Aorta (tissue), 5 donors: ENCODE data around the gene CACNA1B. TPM values are rescaled to one million over a fixed set of nuclear protein-coding genes. Genes with fewer than 3 reads are reported as not detected.

Source experiments
- ATAC-seq: fragments of 200-7000 bp; cut with Tn5 transposase; one replicate; pipeline ENCODE4 v1.9.1; 2022; ENCODE audit warnings: moderate library complexity; ENCODE audit not compliant: low FRiP score
- DNase-seq, 2 donors: peaks; one replicate each; pipeline ENCODE4 v3.0.0-alpha.2; 2020
- H3K27ac ChIP-seq, 2 donors: one replicate each; pipeline ENCODE4 v1.5.1; 2013; ENCODE audit warnings: low read length in 2 of 2, mild to moderate bottlenecking in 2 of 2, moderate library complexity in 2 of 2, control low read depth in 1 of 2, inconsistent platforms in 1 of 2, low read depth in 1 of 2
- H3K27me3 ChIP-seq, 2 donors: one replicate each; pipeline ENCODE4 v1.6.1; 2013; ENCODE audit warnings: control low read depth in 1 of 2, low read length in 1 of 2, mild to moderate bottlenecking in 1 of 2, moderate library complexity in 1 of 2; ENCODE audit not compliant: insufficient read depth in 2 of 2, control insufficient read depth in 1 of 2
- H3K36me3 ChIP-seq, 2 donors: one replicate each; pipeline ENCODE4 v1.6.1; 2013; ENCODE audit warnings: control low read depth in 1 of 2, low read length in 1 of 2, mild to moderate bottlenecking in 1 of 2; ENCODE audit not compliant: insufficient read depth in 2 of 2, control insufficient read depth in 1 of 2
- H3K4me1 ChIP-seq, 2 donors: one replicate each; pipeline ENCODE4 v1.6.1; 2013; ENCODE audit warnings: low read length in 2 of 2, control low read depth in 1 of 2, mild to moderate bottlenecking in 1 of 2, moderate library complexity in 1 of 2; ENCODE audit not compliant: insufficient read depth in 2 of 2, control insufficient read depth in 1 of 2
- H3K4me3 ChIP-seq, 2 donors: one replicate each; pipeline ENCODE4 v1.5.1; 2013; ENCODE audit warnings: low read length in 2 of 2, control low read depth in 1 of 2, mild to moderate bottlenecking in 1 of 2
- H3K9me3 ChIP-seq: one replicate; pipeline ENCODE4 v1.6.1; 2013; ENCODE audit warnings: mild to moderate bottlenecking, low read length; ENCODE audit not compliant: control insufficient read depth
- WGBS, 2 donors: extraction: QIAGEN DNeasy Blood & Tissue Kit; methylation state at CpG; one replicate each; pipeline ENCODE4 v1.1.7; 2013; 5-methylcytosine and 5-hydroxymethylcytosine counted together
- intact Hi-C, 2 donors: fragments of 100-400 bp; cut with DNase I; formaldehyde crosslinking; loops; one replicate each; pipeline versions ENCODE4 v1.14.2 to v1.15.0; 2022
- polyA plus RNA-seq, 2 donors: library from polyadenylated mRNA; stranded (reverse); fragments of 200-250 nt; gene quantifications; one replicate each; pipeline ENCODE4 v1.2.3, GENCODE V29; 2013
- total RNA-seq, 2 donors: library from RNA; stranded (reverse); fragmentation: NEBNext Ultra II Directional; extraction: Animal tissue kit (Norgen Biotek cat#: 25700); gene quantifications; one replicate each; pipeline ENCODE4 v1.2.1, GENCODE V29; 2021
- donor health status: healthy with polysubstance abuse.
- donor health status: Bipolar disorder and iron deficiency.
- donor health status: DM: no; HTN: no; CAD: no.
- donor health status: DM: no; HTN: no; CAD: no.
- donor health status: DM: yes; HTN: yes; CAD: no.

The CACNA1B gene
- total and polyA plus RNA-seq, 4 donors = under 0.01 to 0.05 (median 0.03) TPM; not detected in 1

- intact Hi-C loops = no loop called here
- 42 to 50% methylated on average over 3 of the region's 3 CpGs for WGBS, 2 donors
- no peak overlapping the region for H3K27ac ChIP-seq
- ATAC-seq (no peak), DNase-seq (no peak)
- H3K9me3 ChIP-seq = no peaks in the 10 kb centered on the region
- H3K36me3 ChIP-seq = no peaks in the 10 kb centered on the region
- no peak overlapping the region for H3K4me3 ChIP-seq
- H3K27me3 ChIP-seq = no peaks in the 10 kb centered on the region
- no peaks in the 10 kb centered on the region for H3K4me1 ChIP-seq
Measured at GRCh38 chr9:138031186-138031585, 153.6 kb downstream of the CACNA1B start.

GRCh38 chr9:138033950-138034349, 156.4 kb downstream of the CACNA1B start:
- no peak for ATAC-seq
- intact Hi-C loops = no loop called here

GRCh38 chr9:138037140-138037539, 159.6 kb downstream of the CACNA1B start:
- DNase-seq (no peak), ATAC-seq (no peak)
- no peaks in the 10 kb centered on the region for H3K27me3 ChIP-seq
- H3K4me1 ChIP-seq = no peaks in the 10 kb centered on the region
- H3K27ac ChIP-seq = no peak overlapping the region
- no peaks in the 10 kb centered on the region for H3K36me3 ChIP-seq
- no peaks in the 10 kb centered on the region for H3K9me3 ChIP-seq
- intact Hi-C loops = no loop called here
- H3K4me3 ChIP-seq = no peak overlapping the region
- WGBS, 2 donors = 85 to 87% methylated on average over 6 of the region's 6 CpGs

More at GRCh38 chr9:138033950-138034349, 156.4 kb downstream of the CACNA1B start:
- 79 to 83% methylated on average over 4 of the region's 4 CpGs for WGBS, 2 donors
- H3K9me3 ChIP-seq = no peaks in the 10 kb centered on the region
- no peak overlapping the region for H3K4me3 ChIP-seq
- H3K4me1 ChIP-seq = no peaks in the 10 kb centered on the region
- no peaks in the 10 kb centered on the region for H3K36me3 ChIP-seq
- no peak for DNase-seq
- H3K27me3 ChIP-seq = no peaks in the 10 kb centered on the region
- no peak overlapping the region for H3K27ac ChIP-seq

- ATAC-seq (no peak), DNase-seq (no peak)
- Histone ChIP-seq H3K27ac (no peak overlapping the region), H3K9me3 (no peaks in the 10 kb centered on the region), H3K36me3 (no peaks in the 10 kb centered on the region), H3K4me1 (no peaks in the 10 kb centered on the region), H3K27me3 (no peaks in the 10 kb centered on the region), H3K4me3 (no peak overlapping the region)
- intact Hi-C loops = no loop called here
- 31 to 36% methylated on average over 7 of the region's 7 CpGs for WGBS, 2 donors
Measured at GRCh38 chr9:138038244-138038671, 160.7 kb downstream of the CACNA1B start.

GRCh38 chr9:138040446-138041430, 163.2 kb downstream of the CACNA1B start:
- H3K4me3 ChIP-seq = no peak overlapping the region
- no peaks in the 10 kb centered on the region for H3K36me3 ChIP-seq
- DNase-seq (no peak), ATAC-seq (no peak)
- H3K27ac ChIP-seq = no peak overlapping the region
- WGBS, 2 donors = 82 to 84% methylated on average over 17 of the region's 17 CpGs
- H3K27me3 ChIP-seq = no peaks in the 10 kb centered on the region
- no peaks in the 10 kb centered on the region for H3K4me1 ChIP-seq
- intact Hi-C loops = no loop called here
- H3K9me3 ChIP-seq = no peaks in the 10 kb centered on the region

- Histone ChIP-seq H3K27ac (no peak overlapping the region), H3K4me3 (no peak overlapping the region), H3K9me3 (no peaks in the 10 kb centered on the region), H3K4me1 (no peaks in the 10 kb centered on the region), H3K36me3 (no peaks in the 10 kb centered on the region), H3K27me3 (no peaks in the 10 kb centered on the region)
- intact Hi-C loops = no loop called here
- 78 to 80% methylated on average over 7 of the region's 7 CpGs for WGBS, 2 donors
- DNase-seq = no peak
- ATAC-seq = no peak
Measured at GRCh38 chr9:138042146-138042545, 164.6 kb downstream of the CACNA1B start.

GRCh38 chr9:138042640-138043039, 165.1 kb downstream of the CACNA1B start:
- Histone ChIP-seq H3K36me3 (no peaks in the 10 kb centered on the region), H3K9me3 (no peaks in the 10 kb centered on the region), H3K4me3 (no peak overlapping the region), H3K27ac (no peak overlapping the region), H3K27me3 (no peaks in the 10 kb centered on the region), H3K4me1 (no peaks in the 10 kb centered on the region)
- intact Hi-C loops = no loop called here
- DNase-seq = peak in 1 of 2 donors; percentile 1
- 54 to 58% methylated on average over 8 of the region's 8 CpGs for WGBS, 2 donors
- ATAC-seq = no peak

- Histone ChIP-seq H3K9me3 (no peaks in the 10 kb centered on the region), H3K36me3 (no peaks in the 10 kb centered on the region), H3K4me3 (no peak overlapping the region), H3K27ac (no peak overlapping the region), H3K4me1 (no peaks in the 10 kb centered on the region), H3K27me3 (no peaks in the 10 kb centered on the region)
- intact Hi-C loops = no loop called here
- no peak for DNase-seq
- no peak for ATAC-seq
- WGBS, 2 donors = 79 to 87% methylated on average over 12 of the region's 12 CpGs
Measured at GRCh38 chr9:138043061-138043410, 165.5 kb downstream of the CACNA1B start.
